Measurements from ENCODE around the gene ANXA6. TPM values are rescaled to one million over a fixed set of nuclear protein-coding genes. Genes with fewer than 3 reads are reported as not detected.

Gene ANXA6
- polyA plus RNA-seq, 1 donor (not counting 4 experiments of a cell fraction or from before 2014, with no cell fraction given), result 37.0 TPM

GRCh38 chr5:151173711-151174611, 16.4 kb upstream of the ANXA6 start:
- dilution Hi-C loops (cut with MboI; ENCODE audit: extremely low pct_ligation_motif_present, low sequenced_read_pairs), result no loop called here
- H3K9me3 ChIP-seq (ENCODE audit: control insufficient read depth, low read depth, low read length), result no peaks in the 10 kb centered on the region
- H3K36me3 ChIP-seq (ENCODE audit: control insufficient read depth in 2 of 2, extremely low read depth in 1 of 2, insufficient read depth in 2 of 2, low read length in 2 of 2), result no peaks in the 10 kb centered on the region
- FAIRE-seq, result no peak
- no peak overlapping the region for H3K9ac ChIP-seq (ENCODE audit: control insufficient read depth, extremely low read depth, insufficient read depth, low read length)
- H3K4me2 ChIP-seq (ENCODE audit: control insufficient read depth, extremely low read depth, insufficient read depth, low read depth, low read length), result no peak overlapping the region
- H3K27me3 ChIP-seq (ENCODE audit: control insufficient read depth, extremely low read depth, insufficient read depth, low read length), result no peaks in the 10 kb centered on the region
- H3K79me2 ChIP-seq (ENCODE audit: control insufficient read depth, insufficient read depth, low read length), result no peaks in the 10 kb centered on the region
- H4K20me1 ChIP-seq (ENCODE audit: control insufficient read depth, extremely low read depth, insufficient read depth, low read length), result no peaks in the 10 kb centered on the region
- H3K27ac ChIP-seq (ENCODE audit: control insufficient read depth, insufficient read depth, low read length), result no peak overlapping the region
- no peak for TF ChIP-seq EZH2 (IDR thresholded peaks at IDR 0.05; ENCODE audit: low read length)
- TF ChIP-seq, protein P1, sequence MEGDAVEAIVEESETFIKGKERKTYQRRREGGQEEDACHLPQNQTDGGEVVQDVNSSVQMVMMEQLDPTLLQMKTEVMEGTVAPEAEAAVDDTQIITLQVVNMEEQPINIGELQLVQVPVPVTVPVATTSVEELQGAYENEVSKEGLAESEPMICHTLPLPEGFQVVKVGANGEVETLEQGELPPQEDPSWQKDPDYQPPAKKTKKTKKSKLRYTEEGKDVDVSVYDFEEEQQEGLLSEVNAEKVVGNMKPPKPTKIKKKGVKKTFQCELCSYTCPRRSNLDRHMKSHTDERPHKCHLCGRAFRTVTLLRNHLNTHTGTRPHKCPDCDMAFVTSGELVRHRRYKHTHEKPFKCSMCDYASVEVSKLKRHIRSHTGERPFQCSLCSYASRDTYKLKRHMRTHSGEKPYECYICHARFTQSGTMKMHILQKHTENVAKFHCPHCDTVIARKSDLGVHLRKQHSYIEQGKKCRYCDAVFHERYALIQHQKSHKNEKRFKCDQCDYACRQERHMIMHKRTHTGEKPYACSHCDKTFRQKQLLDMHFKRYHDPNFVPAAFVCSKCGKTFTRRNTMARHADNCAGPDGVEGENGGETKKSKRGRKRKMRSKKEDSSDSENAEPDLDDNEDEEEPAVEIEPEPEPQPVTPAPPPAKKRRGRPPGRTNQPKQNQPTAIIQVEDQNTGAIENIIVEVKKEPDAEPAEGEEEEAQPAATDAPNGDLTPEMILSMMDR (optimal IDR thresholded peaks at IDR 0.05 in 1 of 3, IDR thresholded peaks at IDR 0.05 in 1 of 3, conservative IDR thresholded peaks at IDR 0.05 in 1 of 3; ENCODE audit: extremely low read depth in 1 of 3, insufficient read depth in 2 of 3, low read length in 3 of 3), result no peak
- no peak for DNase-seq (ENCODE audit: low read depth, low spot score)
- no peak overlapping the region for H3K4me3 ChIP-seq (ENCODE audit: control insufficient read depth in 2 of 3, extremely low read depth in 1 of 3, insufficient read depth in 2 of 3, low read depth in 1 of 3, low read length in 3 of 3)
- no peak overlapping the region for H2AFZ ChIP-seq (ENCODE audit: control insufficient read depth, low read length)
- H3K4me1 ChIP-seq (ENCODE audit: control insufficient read depth, extremely low read depth, insufficient read depth, low read length), result no peaks in the 10 kb centered on the region
- H3K9me1 ChIP-seq (ENCODE audit: control insufficient read depth, extremely low read depth, insufficient read depth, low read length), result no peaks in the 10 kb centered on the region

- Histone ChIP-seq H3K27me3 (ENCODE audit: control insufficient read depth, extremely low read depth, insufficient read depth, low read length) (no peaks in the 10 kb centered on the region), H3K4me3 (ENCODE audit: control insufficient read depth in 2 of 3, extremely low read depth in 1 of 3, insufficient read depth in 2 of 3, low read depth in 1 of 3, low read length in 3 of 3) (no peak overlapping the region), H2AFZ (ENCODE audit: control insufficient read depth, low read length) (no peak overlapping the region), H3K4me2 (ENCODE audit: control insufficient read depth, extremely low read depth, insufficient read depth, low read depth, low read length) (no peak overlapping the region), H4K20me1 (ENCODE audit: control insufficient read depth, extremely low read depth, insufficient read depth, low read length) (no peaks in the 10 kb centered on the region), H3K9me1 (ENCODE audit: control insufficient read depth, extremely low read depth, insufficient read depth, low read length) (no peaks in the 10 kb centered on the region), H3K9me3 (ENCODE audit: control insufficient read depth, low read depth, low read length) (no peaks in the 10 kb centered on the region), H3K36me3 (ENCODE audit: control insufficient read depth in 2 of 2, extremely low read depth in 1 of 2, insufficient read depth in 2 of 2, low read length in 2 of 2) (no peaks in the 10 kb centered on the region), H3K79me2 (ENCODE audit: control insufficient read depth, insufficient read depth, low read length) (no peaks in the 10 kb centered on the region), H3K27ac (ENCODE audit: control insufficient read depth, insufficient read depth, low read length) (no peak overlapping the region), H3K4me1 (ENCODE audit: control insufficient read depth, extremely low read depth, insufficient read depth, low read length) (no peaks in the 10 kb centered on the region), H3K9ac (ENCODE audit: control insufficient read depth, extremely low read depth, insufficient read depth, low read length) (no peak overlapping the region)
- dilution Hi-C loops (cut with MboI; ENCODE audit: extremely low pct_ligation_motif_present, low sequenced_read_pairs), result no loop called here
- FAIRE-seq (no peak), DNase-seq (ENCODE audit: low read depth, low spot score) (no peak)
- TF ChIP-seq EZH2 (IDR thresholded peaks at IDR 0.05; ENCODE audit: low read length), result no peak
- TF ChIP-seq, protein P1 (optimal IDR thresholded peaks at IDR 0.05 in 1 of 3, IDR thresholded peaks at IDR 0.05 in 1 of 3, conservative IDR thresholded peaks at IDR 0.05 in 1 of 3; ENCODE audit: extremely low read depth in 1 of 3, insufficient read depth in 2 of 3, low read length in 3 of 3), result no peak
Measured at GRCh38 chr5:151171529-151171928, 13.9 kb upstream of the ANXA6 start.
